ENCODE data around the gene LYPD6B.

Gene LYPD6B

DNA sequence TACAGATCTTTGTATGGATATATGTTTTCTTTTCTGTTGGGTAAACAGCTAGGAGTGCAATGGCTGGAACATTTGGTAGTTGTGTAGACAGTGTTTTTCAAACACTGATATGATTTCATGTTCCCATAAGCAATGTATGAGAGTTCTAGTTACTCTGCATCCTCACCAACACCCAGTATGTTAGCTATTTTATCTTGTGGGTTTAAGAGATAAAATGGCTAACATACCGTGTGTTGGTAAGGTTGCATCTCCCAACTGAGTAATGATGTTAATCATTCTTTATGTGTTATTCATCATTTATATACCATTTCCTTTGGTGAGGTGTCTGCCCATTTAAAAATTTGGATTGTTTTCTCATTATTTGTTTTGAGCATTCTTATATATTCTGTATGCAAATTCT lies 65.7 kb downstream of the LYPD6B start:
- TF ChIP-seq, protein P1, sequence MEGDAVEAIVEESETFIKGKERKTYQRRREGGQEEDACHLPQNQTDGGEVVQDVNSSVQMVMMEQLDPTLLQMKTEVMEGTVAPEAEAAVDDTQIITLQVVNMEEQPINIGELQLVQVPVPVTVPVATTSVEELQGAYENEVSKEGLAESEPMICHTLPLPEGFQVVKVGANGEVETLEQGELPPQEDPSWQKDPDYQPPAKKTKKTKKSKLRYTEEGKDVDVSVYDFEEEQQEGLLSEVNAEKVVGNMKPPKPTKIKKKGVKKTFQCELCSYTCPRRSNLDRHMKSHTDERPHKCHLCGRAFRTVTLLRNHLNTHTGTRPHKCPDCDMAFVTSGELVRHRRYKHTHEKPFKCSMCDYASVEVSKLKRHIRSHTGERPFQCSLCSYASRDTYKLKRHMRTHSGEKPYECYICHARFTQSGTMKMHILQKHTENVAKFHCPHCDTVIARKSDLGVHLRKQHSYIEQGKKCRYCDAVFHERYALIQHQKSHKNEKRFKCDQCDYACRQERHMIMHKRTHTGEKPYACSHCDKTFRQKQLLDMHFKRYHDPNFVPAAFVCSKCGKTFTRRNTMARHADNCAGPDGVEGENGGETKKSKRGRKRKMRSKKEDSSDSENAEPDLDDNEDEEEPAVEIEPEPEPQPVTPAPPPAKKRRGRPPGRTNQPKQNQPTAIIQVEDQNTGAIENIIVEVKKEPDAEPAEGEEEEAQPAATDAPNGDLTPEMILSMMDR (conservative IDR thresholded peaks at IDR 0.05; ENCODE audit: low read length), result no peak
- H3K4me3 ChIP-seq (ENCODE audit: low read length), result no peak overlapping the region
- no peak for DNase-seq (ENCODE audit: low read depth)

DNA sequence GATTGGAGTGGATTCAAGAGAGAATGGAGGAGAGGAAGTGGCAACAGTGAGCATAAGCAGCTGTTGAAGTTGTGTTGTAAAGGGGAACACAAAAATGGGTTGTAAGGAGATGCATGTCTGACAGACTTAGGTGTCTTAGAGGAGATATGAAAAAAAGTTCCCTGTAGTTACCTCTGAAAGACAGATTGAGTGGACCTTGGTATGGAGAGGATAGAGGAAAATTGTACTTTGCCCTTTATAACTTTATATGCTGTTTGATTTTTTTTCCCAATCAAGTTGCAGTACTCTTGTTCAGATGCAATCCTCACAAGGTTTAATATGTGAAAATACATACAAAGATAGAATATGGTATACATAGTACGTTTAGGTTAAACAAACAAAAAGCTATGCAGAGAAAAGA lies 73.6 kb downstream of the LYPD6B start:
- H3K4me3 ChIP-seq (ENCODE audit: low read length), result no peak overlapping the region
- TF ChIP-seq, protein P1 (conservative IDR thresholded peaks at IDR 0.05; ENCODE audit: low read length), result no peak
- DNase-seq (ENCODE audit: low read depth), result no peak

DNA sequence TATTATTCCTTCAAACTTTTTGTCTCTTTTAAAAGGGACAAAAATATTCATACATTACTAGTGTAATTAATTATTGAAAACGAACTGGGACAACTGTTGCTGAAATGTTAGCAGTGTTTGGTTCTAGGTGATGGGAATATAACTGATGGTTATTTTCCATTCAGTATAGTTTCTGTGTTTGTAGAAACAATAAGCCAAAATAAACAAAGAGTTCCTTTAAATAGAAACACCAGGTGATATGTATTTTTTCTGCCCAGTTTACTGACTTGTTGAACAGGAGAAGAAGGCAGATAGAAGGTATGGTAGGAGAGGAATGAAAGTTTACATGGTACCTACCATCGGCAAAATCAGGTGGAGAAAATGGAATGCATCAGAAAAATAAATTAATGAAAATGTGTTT lies 74.2 kb downstream of the LYPD6B start:
- DNase-seq (ENCODE audit: low read depth), result no peak
- TF ChIP-seq, protein P1 (conservative IDR thresholded peaks at IDR 0.05; ENCODE audit: low read length), result no peak
- no peak overlapping the region for H3K4me3 ChIP-seq (ENCODE audit: low read length)

DNA sequence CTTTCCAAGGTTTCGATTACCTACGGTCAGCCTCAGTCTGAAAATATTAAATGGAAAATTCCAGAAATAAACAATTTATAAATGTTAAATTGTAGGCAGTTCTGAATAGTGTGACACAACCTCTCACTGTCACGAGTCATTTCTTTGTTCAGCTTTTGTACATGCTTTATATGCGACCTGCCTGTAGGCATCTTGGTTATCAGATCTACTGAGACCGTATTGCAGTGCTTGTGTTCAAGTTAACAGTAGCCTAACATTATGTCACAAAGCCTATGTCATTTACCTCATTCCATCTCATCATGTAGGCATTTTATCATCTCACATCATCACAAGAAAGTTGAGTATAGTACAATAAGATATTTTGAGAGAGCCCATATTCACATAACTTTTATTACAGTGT lies 77.3 kb downstream of the LYPD6B start:
- DNase-seq (ENCODE audit: low read depth), result no peak
- H3K4me3 ChIP-seq (ENCODE audit: low read length), result no peak overlapping the region
- TF ChIP-seq, protein P1 (conservative IDR thresholded peaks at IDR 0.05; ENCODE audit: low read length), result no peak

DNA sequence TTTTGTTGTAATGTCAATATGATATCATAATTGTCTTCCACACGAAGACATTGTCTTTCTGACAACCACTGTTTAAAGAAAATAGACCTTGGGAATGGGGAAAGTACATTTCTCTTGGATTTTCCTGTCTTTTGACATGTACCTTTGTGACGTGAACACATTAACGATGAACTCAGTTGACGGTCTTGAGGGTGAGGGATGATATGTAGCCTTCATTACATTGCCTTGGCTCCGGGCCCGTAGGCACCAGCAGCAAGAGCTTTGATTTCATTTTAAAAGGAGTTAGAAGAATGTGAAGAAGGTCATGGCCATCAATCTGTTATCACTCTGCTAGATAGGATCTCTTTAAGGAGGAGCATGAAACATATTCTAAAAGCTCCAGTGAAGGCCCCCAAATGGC lies 80.9 kb downstream of the LYPD6B start:
- TF ChIP-seq, protein P1 (conservative IDR thresholded peaks at IDR 0.05; ENCODE audit: low read length), result no peak
- H3K4me3 ChIP-seq (ENCODE audit: low read length), result no peak overlapping the region
- DNase-seq (ENCODE audit: low read depth), result no peak

DNA sequence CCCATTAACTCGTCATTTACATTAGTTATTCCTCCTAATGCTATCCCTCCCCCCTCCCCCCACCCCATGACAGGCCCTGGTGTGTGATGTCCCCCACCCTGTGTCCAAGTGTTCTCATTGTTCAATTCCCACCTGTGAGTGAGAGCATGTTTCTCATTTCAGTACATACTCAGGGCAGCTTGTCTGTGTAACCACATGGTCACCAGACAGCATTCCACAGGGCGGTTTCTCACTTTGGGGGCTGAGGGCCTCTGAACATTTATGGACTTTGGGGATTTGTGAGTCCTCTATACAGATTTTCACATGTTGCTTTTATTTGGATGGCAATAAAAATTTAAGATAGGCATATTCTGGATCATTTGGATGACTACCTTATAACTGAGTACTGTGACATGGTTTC lies 84.0 kb downstream of the LYPD6B start:
- DNase-seq (ENCODE audit: low read depth), result peak; percentile 27
- TF ChIP-seq, protein P1 (conservative IDR thresholded peaks at IDR 0.05; ENCODE audit: low read length), result no peak
- no peak overlapping the region for H3K4me3 ChIP-seq (ENCODE audit: low read length)

DNA sequence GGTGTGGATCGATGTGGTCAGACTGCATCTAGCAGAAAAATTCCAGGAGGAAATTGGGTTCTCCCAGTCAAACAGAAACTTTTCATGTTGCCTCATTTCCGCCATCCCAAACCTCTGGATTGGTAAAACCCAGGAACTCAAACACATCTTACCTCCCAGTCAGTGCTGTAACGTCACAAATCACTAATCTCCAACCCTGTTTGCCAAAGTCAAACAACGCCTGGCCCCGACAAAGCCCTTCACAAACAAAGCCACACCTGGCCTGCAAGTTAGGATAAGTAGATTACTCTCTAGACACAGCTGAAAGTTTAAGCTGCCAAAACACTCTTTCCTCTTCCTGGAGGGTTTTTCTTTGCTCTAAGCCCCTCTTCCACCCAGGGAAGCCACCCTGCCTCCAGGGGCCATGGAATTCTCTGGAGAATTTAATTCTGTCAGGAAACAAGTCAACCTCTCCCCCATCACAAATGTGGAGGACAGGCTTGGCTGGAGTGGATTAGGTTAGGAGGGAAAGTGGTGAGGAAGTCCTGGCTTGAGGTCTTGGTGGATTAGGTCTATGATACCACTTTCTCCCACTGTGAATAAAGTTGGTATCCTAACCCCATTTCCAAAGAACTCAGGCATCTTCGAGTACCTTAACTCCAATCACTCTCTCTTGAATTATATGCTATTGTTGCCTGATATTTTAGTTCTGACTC lies 86.7 kb downstream of the LYPD6B start:
- no peak overlapping the region for H3K4me3 ChIP-seq (ENCODE audit: low read length)
- DNase-seq (ENCODE audit: low read depth), result no peak
- TF ChIP-seq, protein P1 (conservative IDR thresholded peaks at IDR 0.05; ENCODE audit: low read length), result no peak

Measured in AG10803 (cell line).